Adipose tissue (tissue), 3 donors: Measurements from ENCODE around the gene NEDD1. TPM values are rescaled to one million over a fixed set of nuclear protein-coding genes. Genes with fewer than 3 reads are reported as not detected.

ENCODE experiments used
- H3K27ac ChIP-seq: one replicate; pipeline ENCODE4 v1.5.1; 2013; ENCODE audit warnings: low read depth, low read length
- WGBS, 3 donors: extraction: QIAGEN DNeasy Blood & Tissue Kit; methylation state at CpG; one replicate each; pipeline ENCODE4 v1.1.7; 2013; 5-methylcytosine and 5-hydroxymethylcytosine counted together
- polyA plus RNA-seq, 3 donors: library from polyadenylated mRNA; stranded (reverse); fragments of 200-250 nt; gene quantifications; one replicate each; pipeline ENCODE4 v1.2.3, GENCODE V29; 2013
- donor health status: healthy with polysubstance abuse.
- donor health status: Bipolar disorder and iron deficiency.
- donor health status: healthy.

The NEDD1 gene, protein sequence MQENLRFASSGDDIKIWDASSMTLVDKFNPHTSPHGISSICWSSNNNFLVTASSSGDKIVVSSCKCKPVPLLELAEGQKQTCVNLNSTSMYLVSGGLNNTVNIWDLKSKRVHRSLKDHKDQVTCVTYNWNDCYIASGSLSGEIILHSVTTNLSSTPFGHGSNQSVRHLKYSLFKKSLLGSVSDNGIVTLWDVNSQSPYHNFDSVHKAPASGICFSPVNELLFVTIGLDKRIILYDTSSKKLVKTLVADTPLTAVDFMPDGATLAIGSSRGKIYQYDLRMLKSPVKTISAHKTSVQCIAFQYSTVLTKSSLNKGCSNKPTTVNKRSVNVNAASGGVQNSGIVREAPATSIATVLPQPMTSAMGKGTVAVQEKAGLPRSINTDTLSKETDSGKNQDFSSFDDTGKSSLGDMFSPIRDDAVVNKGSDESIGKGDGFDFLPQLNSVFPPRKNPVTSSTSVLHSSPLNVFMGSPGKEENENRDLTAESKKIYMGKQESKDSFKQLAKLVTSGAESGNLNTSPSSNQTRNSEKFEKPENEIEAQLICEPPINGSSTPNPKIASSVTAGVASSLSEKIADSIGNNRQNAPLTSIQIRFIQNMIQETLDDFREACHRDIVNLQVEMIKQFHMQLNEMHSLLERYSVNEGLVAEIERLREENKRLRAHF
- polyA plus RNA-seq: 10 to 100 TPM in 1 of 3 donors, 1 to 10 TPM in 2; 3.6 to 11.6 (median 5.4) TPM

DNA sequence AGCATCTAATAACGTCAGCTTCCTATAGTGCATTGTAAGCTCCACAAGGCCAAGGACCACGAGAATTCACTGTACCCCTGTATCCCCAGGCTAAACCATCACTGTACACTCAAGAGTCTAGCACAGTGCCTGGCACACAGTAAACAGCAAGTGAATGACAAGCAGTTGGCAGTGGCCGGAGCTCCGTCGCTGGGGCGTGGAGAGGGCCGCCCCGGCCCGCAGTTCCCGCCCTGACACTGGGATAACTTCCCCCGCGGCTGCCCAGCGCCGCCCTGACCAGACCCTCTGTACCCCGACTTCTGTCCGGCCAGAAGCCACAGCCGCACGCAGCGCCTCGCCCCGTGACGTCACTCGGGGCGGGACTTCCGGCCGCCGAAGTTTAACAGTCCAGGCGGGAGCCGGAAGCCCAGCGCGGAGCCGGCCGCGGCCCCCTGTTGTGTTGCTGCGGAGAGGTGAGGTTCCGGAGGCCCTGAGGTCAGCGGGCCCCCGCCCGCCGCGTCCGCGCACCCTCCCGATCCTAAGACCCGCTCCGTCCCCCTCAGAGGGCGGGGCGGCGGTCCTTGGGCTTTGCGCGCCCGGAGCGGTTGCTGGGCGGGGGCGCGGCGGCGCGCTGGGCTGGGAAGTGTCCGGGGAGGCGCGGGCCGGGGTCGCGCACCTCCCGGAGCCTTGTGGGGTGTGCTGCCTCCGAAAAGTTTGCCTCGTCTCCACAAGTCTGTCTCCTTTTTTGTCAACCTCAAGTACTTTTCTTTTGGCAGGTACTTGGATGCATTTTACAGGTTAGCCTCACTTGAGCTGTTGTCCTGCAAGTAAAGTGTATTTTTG, at the start of gene NEDD1:
Gene NEDD1, plus strand, starts transcription at position 409 of the 822 bp plus-strand sequence. CDS start 2,503 bp downstream, outside the sequence.
- H3K27ac ChIP-seq: no peak within 1 kb of the TSS
- 0 to 1% (median 1%) methylated on average over 68 of the region's 68 CpGs for WGBS, 3 donors

DNA sequence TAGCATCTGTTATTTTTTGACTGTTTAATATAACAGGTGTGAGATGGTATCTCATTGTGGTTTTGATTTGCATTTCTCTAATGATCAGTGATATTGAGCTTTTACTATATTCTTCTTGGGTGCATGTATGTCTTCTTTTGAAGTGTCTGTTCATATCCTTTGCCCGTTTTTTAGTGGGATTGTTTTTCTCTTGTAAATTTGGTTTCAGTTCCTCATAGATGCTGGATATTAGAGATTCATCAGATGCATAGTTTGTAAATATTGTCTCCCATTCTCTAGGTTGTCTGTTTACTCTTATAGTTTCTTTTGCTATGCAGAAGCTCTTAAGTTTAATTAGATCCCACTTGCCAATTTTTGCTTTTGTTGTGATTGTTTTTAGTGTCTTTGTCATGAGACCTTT, 48.9 kb upstream of the NEDD1 start:
- WGBS, 3 donors: 55 to 86% (median 69%) methylated on average over 1 of the region's 1 CpG
- H3K27ac ChIP-seq: no peak overlapping the region

DNA sequence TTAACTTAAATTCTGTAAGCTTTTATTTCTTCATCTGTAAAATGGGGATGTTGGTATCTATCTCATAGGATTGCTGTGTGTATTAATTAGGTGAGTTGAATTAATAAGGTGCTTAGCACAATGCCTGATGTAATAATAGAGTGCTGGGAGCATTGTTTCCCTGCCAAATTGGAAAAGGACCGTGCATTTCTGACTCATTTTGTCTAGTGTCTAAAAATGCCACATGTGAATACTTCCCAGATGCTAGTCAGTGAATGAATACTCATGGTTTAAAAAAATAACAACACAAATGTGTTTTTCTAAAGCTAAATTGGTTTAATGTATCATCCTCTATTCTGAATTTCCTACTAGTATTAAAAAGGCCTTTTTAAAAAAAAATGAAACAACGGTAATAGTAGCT, 45.4 kb upstream of the NEDD1 start:
- 63 to 77% (median 73%) methylated on average over 2 of the region's 2 CpGs for WGBS, 3 donors
- H3K27ac ChIP-seq: no peak overlapping the region

DNA sequence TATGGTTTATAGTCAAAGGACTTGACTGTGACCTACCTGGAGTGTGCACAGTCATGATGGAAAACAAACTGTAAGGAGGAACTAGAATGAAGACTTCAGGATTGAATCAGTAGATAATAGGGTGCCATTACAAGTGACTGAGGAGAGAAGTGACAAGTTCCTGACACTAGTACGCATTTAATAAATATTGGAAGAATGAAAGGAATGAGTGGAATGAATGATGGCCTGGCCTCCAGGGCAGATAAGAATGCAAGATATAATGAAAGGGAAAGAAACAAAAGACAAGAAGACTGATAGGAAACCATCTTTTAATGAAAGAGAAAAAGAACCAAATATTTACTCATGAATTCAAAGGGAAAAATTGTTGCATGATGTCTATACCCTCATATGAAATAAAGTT, 44.7 kb upstream of the NEDD1 start:
- WGBS, 3 donors: 61 to 90% (median 85%) methylated on average over 1 of the region's 1 CpG
- no peak overlapping the region for H3K27ac ChIP-seq

DNA sequence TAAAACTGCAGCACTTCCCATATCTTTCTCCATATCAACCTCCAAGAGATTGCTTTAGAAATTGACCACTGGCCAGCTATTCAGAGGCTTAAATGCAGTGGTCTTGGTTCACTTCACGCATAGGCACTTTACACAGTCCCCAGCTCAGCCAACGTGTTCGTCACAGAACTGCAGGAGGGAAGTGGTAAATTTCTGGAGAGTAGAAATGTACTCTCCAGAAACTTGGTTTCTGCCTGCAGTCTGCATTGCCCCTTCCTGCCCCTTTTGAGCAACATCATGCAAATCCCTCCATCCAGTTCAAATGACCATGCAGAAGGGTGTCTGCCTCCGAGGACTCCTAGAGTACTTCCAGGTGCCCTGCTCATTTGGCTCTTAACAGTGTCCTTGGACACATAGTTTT, 42.7 kb upstream of the NEDD1 start:
- no peak overlapping the region for H3K27ac ChIP-seq
- 49 to 60% (median 57%) methylated on average over 4 of the region's 4 CpGs for WGBS, 3 donors

DNA sequence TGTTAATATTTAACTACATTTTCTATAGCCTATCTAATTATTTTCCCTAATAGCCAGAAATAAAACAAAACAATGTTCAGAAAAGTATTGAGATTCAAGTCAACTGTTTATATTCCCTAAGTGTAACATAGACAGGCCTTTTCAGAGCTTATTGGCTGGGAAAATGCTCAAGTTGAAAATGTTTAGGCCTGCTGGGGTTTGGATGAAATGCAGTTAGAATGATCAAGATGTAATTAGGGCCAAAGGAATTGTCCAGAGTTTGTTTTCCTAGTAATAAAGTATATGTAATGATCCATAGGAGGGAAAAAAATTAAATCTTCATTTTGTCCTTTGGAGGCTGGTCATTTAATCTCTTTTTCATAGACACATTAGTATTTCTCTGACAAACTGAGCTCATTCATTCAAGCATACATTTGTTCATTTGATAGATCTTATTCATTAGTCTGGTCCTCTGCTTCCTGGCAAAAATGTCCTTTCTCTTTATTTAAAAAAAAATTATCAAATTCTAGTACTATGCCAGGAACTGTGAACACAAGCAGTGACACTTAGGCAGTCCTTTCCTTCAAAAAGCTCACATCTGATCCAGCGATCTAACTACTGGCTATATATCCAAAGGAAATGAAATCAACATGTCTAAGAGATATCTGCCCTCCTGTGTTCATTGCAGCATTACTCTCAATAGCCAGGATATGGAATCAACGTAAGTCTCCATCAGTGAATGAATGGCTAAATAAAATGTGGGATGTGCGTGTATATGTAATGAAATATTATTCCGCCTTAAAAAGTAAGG, 40.1 kb upstream of the NEDD1 start:
- 77 to 94% (median 92%) methylated on average over 4 of the region's 4 CpGs for WGBS, 3 donors
- no peak overlapping the region for H3K27ac ChIP-seq

DNA sequence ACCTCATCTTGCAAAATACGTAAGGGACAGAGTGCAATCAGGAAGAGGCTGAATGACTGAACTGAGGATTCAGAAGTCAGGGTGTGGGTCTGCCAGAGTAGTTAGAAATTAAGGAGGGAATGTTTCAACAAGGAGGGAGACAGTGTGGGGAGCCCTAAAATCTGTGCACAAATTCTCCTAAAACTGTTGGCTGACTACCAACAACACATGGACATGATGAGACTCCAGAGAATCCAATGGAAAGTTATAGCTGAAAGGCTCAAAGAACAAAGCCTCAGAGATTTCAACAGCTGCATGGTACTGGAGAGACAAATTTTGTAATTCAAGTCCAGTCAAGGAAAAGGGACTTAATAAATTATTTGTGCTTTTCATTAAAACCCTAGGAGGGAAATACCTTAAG, 36.1 kb upstream of the NEDD1 start:
- WGBS, 3 donors: 78 to 83% (median 79%) methylated on average over 1 of the region's 1 CpG
- H3K27ac ChIP-seq: no peak overlapping the region

DNA sequence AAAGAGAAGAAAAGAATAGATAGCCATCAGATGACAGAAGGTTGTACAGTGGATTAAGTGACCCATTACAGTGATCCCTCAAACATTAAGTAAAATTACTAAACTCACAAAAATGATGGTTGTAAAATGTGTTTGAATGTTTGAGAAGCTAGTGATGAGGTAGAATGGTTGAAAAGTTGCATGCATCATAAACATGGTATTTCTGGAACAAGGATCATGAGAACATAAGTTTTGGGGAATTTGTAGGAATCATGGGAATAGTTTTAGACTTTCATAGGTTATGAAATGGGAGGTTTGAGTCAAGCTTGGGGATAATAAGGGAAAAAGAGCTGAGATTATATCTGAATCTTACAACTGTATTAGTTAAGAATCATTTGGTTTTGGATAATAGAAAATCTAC, 34.1 kb upstream of the NEDD1 start:
- H3K27ac ChIP-seq: no peak overlapping the region

DNA sequence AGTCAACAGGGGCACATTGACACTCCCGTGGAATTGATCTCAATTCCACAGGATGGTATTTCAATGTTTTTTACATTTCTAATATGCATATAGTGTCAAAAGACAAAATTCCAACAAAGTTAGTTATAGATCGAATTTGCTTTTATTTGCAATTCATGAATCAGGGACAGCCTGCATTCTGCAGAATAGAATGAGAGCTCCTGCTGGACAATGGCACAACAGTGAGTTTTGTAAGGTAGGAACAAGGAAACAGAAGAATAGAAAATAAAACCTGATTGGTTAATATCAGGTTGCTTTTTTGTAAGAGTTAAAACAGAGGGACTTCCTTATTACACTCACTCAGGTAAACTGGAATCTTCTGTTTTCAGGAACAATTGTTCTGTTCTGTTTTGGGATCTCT, 32.8 kb upstream of the NEDD1 start:
- H3K27ac ChIP-seq: no peak overlapping the region
- WGBS, 3 donors: 78 to 91% (median 89%) methylated on average over 2 of the region's 2 CpGs

DNA sequence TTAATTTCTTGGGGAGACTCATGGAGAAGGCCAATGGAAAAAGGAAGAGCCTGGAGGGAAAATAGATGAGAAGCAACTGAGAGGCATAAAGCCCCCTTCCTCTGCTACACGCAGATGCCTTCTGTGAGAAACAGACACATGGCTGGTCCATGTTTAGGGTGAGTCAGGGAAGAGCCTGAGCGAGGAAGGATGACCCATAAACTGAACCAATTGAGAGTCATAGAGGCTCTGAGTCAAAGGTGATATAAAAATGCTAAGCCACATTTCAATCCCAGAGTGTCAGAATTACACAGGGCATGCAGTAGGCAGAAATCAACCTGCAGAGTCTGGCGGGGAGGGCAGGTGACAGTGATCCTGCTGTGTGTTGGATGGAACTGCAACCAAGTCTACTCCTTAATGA, 30.1 kb upstream of the NEDD1 start:
- WGBS, 3 donors: 81 to 91% (median 88%) methylated on average over 3 of the region's 3 CpGs
- H3K27ac ChIP-seq: no peak overlapping the region

DNA sequence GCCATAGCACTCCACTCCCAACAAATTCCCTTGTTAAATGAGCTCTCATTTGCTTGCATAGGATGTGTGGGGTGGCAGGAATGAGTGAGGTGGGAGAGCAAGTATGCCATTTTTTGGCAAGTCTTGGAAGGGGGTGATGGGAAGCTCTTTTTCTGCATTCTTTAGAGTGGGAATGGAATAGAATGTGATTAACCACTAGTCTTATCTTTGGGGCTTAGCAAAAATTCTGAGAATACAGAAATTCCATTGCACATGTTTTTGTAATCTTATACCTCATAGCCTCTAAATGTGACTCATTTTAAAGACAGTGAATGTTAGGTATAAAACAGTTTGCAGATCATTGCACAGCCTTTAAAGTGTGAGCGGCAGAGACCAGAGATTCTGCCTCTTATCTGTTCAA, 28.4 kb upstream of the NEDD1 start:
- WGBS, 3 donors: 83 to 87% (median 85%) methylated on average over 1 of the region's 1 CpG
- no peak overlapping the region for H3K27ac ChIP-seq

DNA sequence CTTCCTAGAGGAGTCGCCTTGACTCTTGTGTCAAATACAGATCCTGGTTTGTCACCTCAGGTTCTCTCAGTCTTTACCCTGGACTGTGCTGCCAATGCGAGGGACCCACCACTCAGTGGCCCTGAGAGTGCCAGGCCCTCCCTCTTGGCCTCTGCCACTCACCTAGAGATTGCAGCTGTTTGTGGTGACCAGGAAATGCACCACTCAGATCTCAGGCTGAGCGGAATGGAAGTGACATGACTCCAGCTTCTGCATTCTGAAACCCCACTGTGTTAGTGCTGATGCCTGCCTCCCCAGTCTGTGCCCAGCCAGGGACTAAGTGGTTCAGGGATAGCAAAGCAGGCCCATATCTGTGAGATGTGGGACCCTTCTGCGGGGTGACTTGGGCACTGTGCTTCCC, 27.8 kb upstream of the NEDD1 start:
- no peak overlapping the region for H3K27ac ChIP-seq
- WGBS, 3 donors: 72 to 85% (median 78%) methylated on average over 4 of the region's 4 CpGs

DNA sequence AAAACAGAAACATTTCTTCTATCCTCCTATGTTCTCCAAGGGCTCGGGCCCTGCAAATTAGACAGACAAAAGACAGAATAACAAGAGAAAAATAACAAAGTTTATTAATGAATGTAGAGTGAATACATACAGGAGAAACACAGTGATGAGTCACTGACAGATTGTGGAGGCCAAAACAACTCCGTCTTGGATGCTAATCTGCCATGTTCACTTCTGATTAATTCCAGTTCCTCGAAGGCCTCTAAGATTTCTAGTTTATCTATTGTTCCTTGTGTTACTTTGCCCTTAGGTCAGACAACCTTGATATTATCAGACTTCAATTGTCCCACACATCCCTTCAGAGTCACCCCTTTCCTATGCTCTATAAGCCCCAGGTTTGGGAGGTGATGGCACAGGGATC, 26.8 kb upstream of the NEDD1 start:
- 81 to 93% (median 90%) methylated on average over 3 of the region's 3 CpGs for WGBS, 3 donors

DNA sequence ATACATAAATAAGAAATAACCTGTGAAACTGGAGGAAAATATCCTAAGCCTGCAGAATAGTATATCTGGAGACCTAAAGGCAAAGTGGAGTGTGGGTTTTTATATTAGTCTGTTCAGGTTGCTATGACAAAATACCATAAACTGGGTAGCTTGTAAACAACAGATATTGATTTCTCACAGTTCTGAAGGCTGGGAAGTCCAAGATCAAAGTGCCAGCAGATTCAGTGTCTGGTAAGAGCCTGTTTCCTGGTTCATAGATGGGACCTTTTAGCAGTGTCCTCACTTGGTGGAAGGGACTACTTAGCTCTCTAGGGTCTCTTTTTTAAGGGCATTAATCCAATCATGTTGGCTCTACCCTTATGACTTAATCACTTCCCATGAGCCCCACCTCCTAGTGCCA, 25.4 kb upstream of the NEDD1 start:
- H3K27ac ChIP-seq: no peak overlapping the region

More for the DNA sequence above, 26.8 kb upstream of the NEDD1 start:
- H3K27ac ChIP-seq: no peak overlapping the region

DNA sequence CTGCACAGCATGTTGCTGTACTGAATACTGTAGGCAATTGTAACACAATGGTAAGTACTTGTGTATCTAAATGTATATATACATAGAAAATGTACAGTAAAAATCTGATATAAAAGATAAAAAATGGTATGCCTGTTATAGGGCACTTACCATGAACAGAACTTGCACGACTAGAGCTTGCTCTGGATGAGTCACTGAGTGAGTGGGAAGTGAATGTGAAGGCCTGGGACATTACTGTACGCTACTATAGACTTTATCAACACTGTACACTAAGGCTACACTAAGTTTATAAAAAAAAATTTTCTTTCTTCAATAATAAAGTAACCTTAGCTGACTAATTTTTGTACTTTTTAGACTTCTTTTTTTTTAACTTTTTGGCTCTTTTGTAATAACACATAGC, 24.2 kb upstream of the NEDD1 start:
- H3K27ac ChIP-seq: no peak overlapping the region
- WGBS, 3 donors: 66 to 77% (median 73%) methylated on average over 2 of the region's 2 CpGs

DNA sequence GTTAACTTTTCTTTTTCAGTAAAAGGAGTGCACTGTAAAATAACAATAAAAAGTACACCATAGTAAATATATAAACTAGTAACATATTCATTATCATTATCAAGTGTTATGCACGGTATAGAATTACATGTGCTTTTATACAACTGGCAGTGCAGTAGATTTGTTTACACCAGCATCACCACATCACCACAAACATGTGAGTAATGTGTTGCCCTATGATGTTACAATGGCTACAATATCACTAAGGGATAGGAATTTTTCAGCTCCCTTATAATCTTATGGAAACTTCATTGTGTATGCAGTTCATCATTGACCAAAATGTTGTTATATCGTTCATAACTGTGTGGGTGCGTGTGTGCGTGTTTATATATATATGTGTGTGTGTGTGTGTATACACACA, 23.5 kb upstream of the NEDD1 start:
- WGBS, 3 donors: 89 to 94% (median 91%) methylated on average over 4 of the region's 4 CpGs
- H3K27ac ChIP-seq: no peak overlapping the region

DNA sequence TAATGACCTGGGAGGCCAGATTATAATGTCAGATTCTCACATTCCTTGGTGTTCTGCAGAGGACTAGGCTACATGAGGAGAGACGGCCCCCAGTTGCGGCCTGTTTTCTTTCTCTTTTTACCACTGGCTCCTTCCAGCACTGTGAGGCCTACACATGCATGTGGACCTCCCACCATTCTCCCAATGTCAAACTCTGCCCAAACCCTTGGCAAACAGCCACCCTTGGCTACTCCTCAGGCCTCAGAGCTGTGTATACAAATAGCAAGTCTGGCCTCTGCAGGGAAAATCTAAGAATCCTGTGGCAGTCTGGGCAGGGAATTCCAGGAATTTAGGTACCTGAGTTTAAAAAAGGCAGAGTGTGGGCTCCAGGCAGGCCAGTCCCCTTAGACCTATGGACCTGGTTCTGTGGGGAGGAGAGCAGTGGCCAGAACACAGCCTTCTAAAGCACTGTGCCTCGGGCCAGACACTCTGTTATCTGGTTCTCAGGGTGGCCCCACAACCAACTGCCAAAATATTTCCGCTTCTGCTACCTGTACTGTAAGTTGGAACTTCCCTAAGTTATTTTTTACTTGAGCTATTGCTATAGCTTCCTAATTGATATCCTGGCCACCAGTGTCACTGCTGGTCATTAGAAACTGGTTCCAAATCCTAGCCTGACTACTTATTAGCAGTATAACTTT, 19.9 kb upstream of the NEDD1 start:
- no peak overlapping the region for H3K27ac ChIP-seq
- 58 to 66% (median 59%) methylated on average over 4 of the region's 4 CpGs for WGBS, 3 donors
